ENCODE data around the gene SNX6.

The SNX6 gene

DNA sequence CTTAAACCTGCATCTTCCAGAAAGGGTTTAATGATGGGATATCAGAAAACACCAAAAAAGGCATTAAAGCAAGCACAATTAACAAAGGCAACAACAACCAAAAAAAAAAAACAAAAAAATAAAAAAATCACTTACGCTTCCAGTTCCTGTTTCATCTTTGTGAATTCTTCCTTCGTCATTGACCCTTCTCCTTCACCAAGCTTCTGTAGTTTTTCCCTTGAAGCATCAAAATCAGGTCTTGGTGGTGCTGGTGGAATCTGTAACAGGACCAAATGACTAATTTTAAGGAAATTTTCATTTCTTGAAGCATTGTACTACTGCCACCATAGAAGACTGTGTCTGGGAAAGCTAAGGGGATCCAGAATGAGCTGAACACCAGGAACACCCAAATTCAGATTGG is 24.5 kb downstream of the SNX6 start:
- Histone ChIP-seq H4K20me1 (peaks cover 0 to 96% (median 0%) of the 10 kb centered on the region in 11 experiments; a peak in 7 of 22 replicates), H3K4me3 (no peak overlapping the region), H3K4me1 (peaks cover 0 to 39% (median 0%) of the 10 kb centered on the region in 10 experiments; a peak in 8 of 20 replicates), H3K9me3 (replicated peaks in 1 of 11) (no peaks in the 10 kb centered on the region), H3K4me2 (peak overlapping the region in 4 of 11 experiments; percentile 4 to 73 (median 37); a peak in 6 of 22 replicates), H3K36me3 (peaks cover 93 to 99% (median 96%) of the 10 kb centered on the region in 11 experiments), H3K27ac (peak overlapping the region in 5 of 11 experiments; percentile 30 to 83 (median 67); a peak in 10 of 22 replicates), H3K27me3 (no peaks in the 10 kb centered on the region), H3K9ac (peak overlapping the region in 3 of 11 experiments; percentile 16 to 70 (median 40); a peak in 3 of 22 replicates)
- no peak for TF ChIP-seq Cebpa-rat (IDR thresholded peaks at IDR 0.05)

DNA sequence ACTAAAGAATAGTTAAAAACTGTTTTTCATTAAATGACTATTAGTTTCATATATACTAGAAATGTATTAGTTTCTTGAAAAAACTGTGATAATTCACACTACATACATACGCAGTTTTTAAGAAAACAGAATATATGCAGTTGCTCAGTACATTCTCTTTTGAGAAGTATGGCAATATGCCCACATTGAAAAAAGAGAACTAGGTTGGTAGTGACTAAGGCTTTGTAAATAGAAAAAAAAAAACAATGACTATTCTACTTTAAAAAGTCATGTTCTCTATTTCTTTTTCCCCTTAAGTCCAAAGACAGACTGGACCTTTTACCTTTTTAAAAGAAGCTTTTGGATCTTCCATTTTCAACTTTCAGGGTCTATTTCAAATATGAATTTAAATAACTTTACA is 25.0 kb downstream of the SNX6 start:
- Histone ChIP-seq H3K27ac (peak overlapping the region in 5 of 11 experiments; percentile 30 to 83 (median 67); a peak in 10 of 22 replicates), H3K27me3 (no peaks in the 10 kb centered on the region), H3K9ac (peak overlapping the region in 3 of 11 experiments; percentile 16 to 70 (median 40); a peak in 3 of 22 replicates), H3K9me3 (replicated peaks in 1 of 11) (no peaks in the 10 kb centered on the region), H3K4me2 (peak overlapping the region in 3 of 11 experiments; percentile 14 to 73 (median 60); a peak in 4 of 22 replicates), H3K4me1 (peaks cover 0 to 39% (median 0%) of the 10 kb centered on the region in 10 experiments; a peak in 8 of 20 replicates), H3K4me3 (no peak overlapping the region), H3K36me3 (peaks cover 94 to 100% (median 98%) of the 10 kb centered on the region in 11 experiments), H4K20me1 (peaks cover 0 to 96% (median 0%) of the 10 kb centered on the region in 11 experiments; a peak in 7 of 22 replicates)
- no peak for TF ChIP-seq Cebpa-rat (IDR thresholded peaks at IDR 0.05)

DNA sequence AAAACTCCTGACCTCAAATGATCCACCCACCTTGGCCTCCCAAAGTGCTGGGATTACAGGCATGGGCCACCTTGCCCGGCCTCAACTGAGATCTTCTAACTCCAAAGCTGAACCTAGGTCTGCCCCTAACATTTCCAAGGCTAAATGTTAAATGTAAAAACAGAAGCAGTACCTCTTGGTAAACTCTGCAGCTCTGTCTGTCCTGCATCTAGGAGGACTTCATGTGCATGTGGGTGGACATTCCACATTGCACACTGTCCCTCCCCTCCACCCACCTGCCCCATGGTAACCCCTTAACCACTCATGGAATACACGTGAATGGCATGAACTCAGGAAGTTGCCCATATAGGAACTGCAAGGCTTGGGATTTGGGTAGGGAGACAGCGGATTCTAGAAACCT is 33.1 kb downstream of the SNX6 start:
- Histone ChIP-seq H3K36me3 (peaks cover 99 to 100% (median 100%) of the 10 kb centered on the region in 11 experiments), H3K9me3 (replicated peaks in 1 of 11) (no peaks in the 10 kb centered on the region), H3K4me3 (no peak overlapping the region), H3K27ac (no peak overlapping the region), H4K20me1 (peaks cover 0 to 100% (median 17%) of the 10 kb centered on the region in 11 experiments; a peak in 14 of 22 replicates), H3K4me1 (no peaks in the 10 kb centered on the region), H3K4me2 (no peak overlapping the region), H3K9ac (no peak overlapping the region), H3K27me3 (no peaks in the 10 kb centered on the region)
- TF ChIP-seq Cebpa-rat (IDR thresholded peaks at IDR 0.05), result no peak

DNA sequence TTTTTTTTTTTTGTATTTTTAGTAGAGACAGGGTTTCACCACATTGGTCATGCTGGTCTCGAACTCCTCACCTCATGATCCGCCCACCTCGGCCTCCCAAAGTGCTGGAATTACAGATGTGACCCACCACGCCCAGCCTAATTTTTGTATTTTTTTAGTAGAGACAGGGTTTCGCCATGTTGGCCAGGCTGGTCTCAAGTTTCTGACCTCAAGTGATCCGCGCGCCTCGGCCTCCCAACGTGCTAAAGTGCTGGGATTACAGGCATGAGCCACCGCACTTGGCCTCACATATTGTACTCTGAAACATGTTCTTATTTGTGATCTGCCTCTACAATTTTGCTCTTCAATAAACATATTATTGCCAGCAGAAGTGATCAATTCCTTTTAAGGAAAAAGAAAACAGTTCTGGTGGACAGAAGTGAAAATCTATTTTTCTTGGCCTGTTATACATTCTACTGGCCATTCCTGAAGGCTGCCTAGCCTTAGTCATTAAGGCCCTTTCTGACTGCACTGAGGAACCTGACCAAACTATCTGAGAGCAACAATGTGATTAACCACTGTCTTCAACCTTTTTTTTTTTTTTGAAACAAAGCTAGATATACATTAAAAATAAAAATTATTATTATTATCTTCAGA is 36.1 kb downstream of the SNX6 start:
- no peak for TF ChIP-seq Cebpa-rat (IDR thresholded peaks at IDR 0.05)
- Histone ChIP-seq H3K9me3 (replicated peaks in 1 of 11) (no peaks in the 10 kb centered on the region), H3K36me3 (peaks cover 98 to 100% (median 100%) of the 10 kb centered on the region in 11 experiments), H3K9ac (0 out of 22 replicates have a peak overlapping the region, but pooled peaks of 1 of the 11 experiments have one; percentile 24), H3K4me2 (no peak overlapping the region), H3K27me3 (no peaks in the 10 kb centered on the region), H3K4me3 (no peak overlapping the region), H3K4me1 (no peaks in the 10 kb centered on the region), H3K27ac (no peak overlapping the region), H4K20me1 (peaks cover 0 to 100% (median 33%) of the 10 kb centered on the region in 11 experiments; a peak in 16 of 22 replicates)

DNA sequence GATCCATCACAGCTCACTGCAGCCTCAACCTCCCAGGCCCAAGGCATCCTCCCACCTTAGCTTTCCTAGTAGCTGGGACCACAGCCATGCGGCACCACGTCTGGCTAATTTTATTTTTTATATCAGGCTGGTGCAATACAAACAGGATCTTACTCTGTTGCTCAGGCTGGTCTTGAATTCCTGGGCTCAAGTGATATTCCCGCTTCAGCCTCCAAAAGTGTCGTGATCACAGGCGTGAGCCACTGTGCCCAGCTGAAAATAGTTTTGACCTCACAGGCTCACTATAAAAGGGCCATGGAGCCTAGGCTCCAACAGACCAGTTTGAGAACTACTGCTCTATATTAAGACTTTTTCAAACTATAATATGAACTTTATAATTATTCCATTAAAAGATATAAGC is 37.3 kb downstream of the SNX6 start:
- H3K4me2 ChIP-seq, result no peak overlapping the region
- peaks cover 0 to 100% (median 27%) of the 10 kb centered on the region in 11 experiments; a peak in 17 of 22 replicates for H4K20me1 ChIP-seq
- no peak for TF ChIP-seq Cebpa-rat (IDR thresholded peaks at IDR 0.05)
- H3K4me1 ChIP-seq, result no peaks in the 10 kb centered on the region
- H3K36me3 ChIP-seq, result peaks cover 98 to 100% (median 100%) of the 10 kb centered on the region in 11 experiments
- H3K27me3 ChIP-seq, result no peaks in the 10 kb centered on the region
- no peaks in the 10 kb centered on the region for H3K9me3 ChIP-seq (replicated peaks in 1 of 11)
- H3K27ac ChIP-seq, result no peak overlapping the region
- no peak overlapping the region for H3K4me3 ChIP-seq
- H3K9ac ChIP-seq, result no peak overlapping the region

DNA sequence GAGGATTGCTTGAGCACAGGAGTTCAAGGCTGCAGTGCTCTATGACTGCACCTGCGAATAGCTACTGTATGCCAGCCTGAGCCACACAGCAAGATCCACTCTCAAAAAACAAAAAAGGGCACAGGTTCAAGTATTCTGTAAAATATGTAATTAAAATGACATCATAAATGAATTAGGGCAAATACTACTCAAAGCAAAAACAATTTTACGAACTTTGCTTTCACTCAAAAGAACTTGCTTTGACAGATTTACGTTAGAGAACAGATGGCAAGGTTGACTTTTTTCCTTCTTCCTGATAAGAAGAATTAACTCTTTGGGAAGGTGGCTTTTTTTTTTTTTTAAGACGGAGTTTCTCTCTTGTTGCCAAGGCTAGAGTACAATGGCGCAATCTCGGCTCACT is 46.4 kb downstream of the SNX6 start:
- no peak overlapping the region for H3K4me2 ChIP-seq
- peaks cover 0 to 100% (median 8%) of the 10 kb centered on the region in 11 experiments; a peak in 12 of 22 replicates for H4K20me1 ChIP-seq
- H3K4me1 ChIP-seq, result no peaks in the 10 kb centered on the region
- no peaks in the 10 kb centered on the region for H3K9me3 ChIP-seq (replicated peaks in 1 of 11)
- no peak overlapping the region for H3K4me3 ChIP-seq
- no peak overlapping the region for H3K27ac ChIP-seq
- peaks cover 90 to 100% (median 100%) of the 10 kb centered on the region in 11 experiments for H3K36me3 ChIP-seq
- H3K9ac ChIP-seq, result no peak overlapping the region
- TF ChIP-seq Cebpa-rat (IDR thresholded peaks at IDR 0.05), result no peak
- H3K27me3 ChIP-seq, result no peaks in the 10 kb centered on the region

DNA sequence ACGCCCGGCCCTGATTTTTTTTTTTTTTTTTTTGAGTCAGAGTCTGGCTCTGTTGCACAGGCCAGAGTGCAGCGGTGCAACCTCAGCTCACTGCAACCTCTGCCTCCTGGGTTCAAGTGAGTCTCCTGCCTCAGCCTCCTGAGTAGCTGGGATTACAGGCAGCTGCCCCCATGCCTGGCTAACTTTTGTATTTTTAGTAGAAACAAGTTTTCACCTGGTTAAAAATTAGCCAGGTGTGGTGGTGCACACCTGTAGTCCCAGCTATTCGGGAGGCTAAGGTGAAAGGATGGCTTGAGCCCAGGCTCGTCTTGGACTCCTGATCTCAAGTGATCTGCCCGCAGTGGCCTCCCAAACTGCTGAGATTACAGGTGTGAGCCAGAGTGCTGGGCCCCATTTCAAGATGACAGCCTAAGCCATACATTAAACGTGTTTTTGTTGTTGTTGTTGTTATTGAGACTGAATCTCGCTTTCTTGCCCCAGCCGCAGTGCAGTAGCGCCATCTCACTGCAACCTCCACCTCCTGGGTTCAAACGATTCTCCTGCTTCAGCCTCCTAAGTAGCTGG is 47.7 kb downstream of the SNX6 start:
- H3K27me3 ChIP-seq, result no peaks in the 10 kb centered on the region
- H3K4me2 ChIP-seq, result no peak overlapping the region
- H4K20me1 ChIP-seq, result peaks cover 0 to 100% (median 7%) of the 10 kb centered on the region in 11 experiments; a peak in 10 of 22 replicates
- no peaks in the 10 kb centered on the region for H3K9me3 ChIP-seq (replicated peaks in 1 of 11)
- no peak overlapping the region for H3K4me3 ChIP-seq
- TF ChIP-seq Cebpa-rat (IDR thresholded peaks at IDR 0.05), result no peak
- H3K9ac ChIP-seq, result no peak overlapping the region
- peaks cover 91 to 100% (median 99%) of the 10 kb centered on the region in 11 experiments for H3K36me3 ChIP-seq
- no peak overlapping the region for H3K27ac ChIP-seq
- H3K4me1 ChIP-seq, result no peaks in the 10 kb centered on the region

DNA sequence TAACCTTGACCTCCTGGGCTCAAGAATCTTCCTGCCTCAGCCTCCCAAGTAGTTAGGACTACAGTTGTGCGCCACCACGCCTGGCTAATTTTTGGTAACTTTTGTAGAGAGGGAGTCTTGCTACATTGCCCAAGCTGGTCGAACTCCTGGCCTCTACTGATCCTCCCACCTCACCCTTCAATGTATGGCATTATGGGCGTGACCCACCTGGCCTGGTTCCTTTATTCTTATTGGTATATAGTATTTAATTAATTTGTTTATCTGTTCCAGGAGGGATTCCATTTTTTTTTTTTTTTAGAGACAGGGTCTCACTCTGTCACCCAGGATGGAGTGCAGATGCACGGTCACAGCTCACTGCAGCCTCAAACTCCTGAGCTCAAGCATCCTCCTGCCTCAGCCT is 49.6 kb downstream of the SNX6 start:
- Histone ChIP-seq H3K27me3 (no peaks in the 10 kb centered on the region), H3K36me3 (peaks cover 93 to 100% (median 98%) of the 10 kb centered on the region in 11 experiments), H3K4me3 (no peak overlapping the region), H3K4me2 (no peak overlapping the region), H3K9me3 (replicated peaks in 1 of 11) (no peaks in the 10 kb centered on the region), H4K20me1 (peaks cover 0 to 100% (median 4%) of the 10 kb centered on the region in 11 experiments; a peak in 10 of 22 replicates), H3K27ac (no peak overlapping the region), H3K4me1 (no peaks in the 10 kb centered on the region), H3K9ac (no peak overlapping the region)
- TF ChIP-seq Cebpa-rat (IDR thresholded peaks at IDR 0.05), result no peak

DNA sequence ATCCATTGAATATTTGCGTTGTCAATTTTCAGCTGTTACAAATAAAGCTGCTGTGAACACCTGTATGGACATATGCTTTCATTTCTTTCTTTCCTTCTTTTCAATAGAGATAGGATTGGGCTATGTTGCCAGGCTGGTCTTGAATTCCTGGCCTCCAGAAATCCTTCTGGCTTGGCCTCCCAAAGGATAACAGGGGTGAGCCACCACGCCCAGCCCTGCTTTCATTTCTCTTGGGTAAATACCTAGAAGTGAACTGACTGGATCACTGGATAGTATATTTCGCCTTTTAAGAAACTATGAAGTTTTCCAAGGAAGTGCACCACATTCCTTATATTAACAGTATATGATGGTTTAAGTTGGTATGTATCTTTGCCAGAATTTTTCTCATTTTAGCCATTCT is 58.2 kb downstream of the SNX6 start:
- Histone ChIP-seq H3K4me3 (no peak overlapping the region), H4K20me1 (peaks cover 0 to 99% (median 6%) of the 10 kb centered on the region in 11 experiments; a peak in 12 of 22 replicates), H3K36me3 (peaks cover 88 to 100% (median 98%) of the 10 kb centered on the region in 11 experiments), H3K4me2 (no peak overlapping the region), H3K9ac (no peak overlapping the region), H3K27me3 (no peaks in the 10 kb centered on the region), H3K27ac (no peak overlapping the region), H3K4me1 (no peaks in the 10 kb centered on the region), H3K9me3 (replicated peaks in 1 of 11) (no peaks in the 10 kb centered on the region)
- TF ChIP-seq Cebpa-rat (IDR thresholded peaks at IDR 0.05), result no peak
